Fibroblast of peridontal ligament (primary cell): ENCODE data around the gene C2CD4D.
A peak's percentile ranks its signal among the peaks of the same experiment; 100 is the strongest.

Source experiments
- DNase-seq: peaks from one replicate; pipeline ENCODE4 v3.0.0-alpha.2; 2010; ENCODE audit errors: extremely low read depth

Gene C2CD4D

GRCh38 chr1:151814971-151815545 lies 24.6 kb downstream of the C2CD4D start:
- DNase-seq: no peak

- DNase-seq: no peak
These were observed 25.2 kb downstream of the C2CD4D start for GRCh38 chr1:151814426-151814825.

GRCh38 chr1:151813271-151813977 lies 26.2 kb downstream of the C2CD4D start:
- no peak for DNase-seq

- DNase-seq: no peak
These were observed 28.4 kb downstream of the C2CD4D start for GRCh38 chr1:151811181-151811580.

GRCh38 chr1:151809985-151810556 lies 29.5 kb downstream of the C2CD4D start:
- DNase-seq: no peak

- no peak for DNase-seq
These were observed 30.2 kb downstream of the C2CD4D start for GRCh38 chr1:151809290-151809984.

GRCh38 chr1:151807766-151808165 lies 31.9 kb downstream of the C2CD4D start:
- no peak for DNase-seq

- DNase-seq: no peak
These were observed 32.5 kb downstream of the C2CD4D start for GRCh38 chr1:151807131-151807530.

- no peak for DNase-seq
These were observed 33.5 kb downstream of the C2CD4D start for GRCh38 chr1:151806170-151806569.

GRCh38 chr1:151805066-151805820 lies 34.4 kb downstream of the C2CD4D start, which contains the start of gene LINGO4:
LINGO4 (minus strand) TSS chr1:151805419; CDS start chr1:151802704, 2,715 bp downstream.
- DNase-seq: no peak

- no peak for DNase-seq
These were observed 35.7 kb downstream of the C2CD4D start for GRCh38 chr1:151803915-151804314.

GRCh38 chr1:151803164-151803563 lies 36.5 kb downstream of the C2CD4D start:
- no peak for DNase-seq

- no peak for DNase-seq
These were observed 37.2 kb downstream of the C2CD4D start for GRCh38 chr1:151802372-151802771.

GRCh38 chr1:151801846-151802245 lies 37.8 kb downstream of the C2CD4D start:
- DNase-seq: no peak

GRCh38 chr1:151801310-151801820 lies 38.3 kb downstream of the C2CD4D start:
- no peak for DNase-seq

- no peak for DNase-seq
These were observed 38.8 kb downstream of the C2CD4D start for GRCh38 chr1:151800830-151801229.

- peak; percentile 5 for DNase-seq
These were observed 40.2 kb downstream of the C2CD4D start for GRCh38 chr1:151799179-151800022.

GRCh38 chr1:151798571-151798970 lies 41.0 kb downstream of the C2CD4D start:
- DNase-seq: no peak

- no peak for DNase-seq
These were observed 48.5 kb downstream of the C2CD4D start for GRCh38 chr1:151790940-151791651.
